ENCODE data around the gene REM2.
A peak's percentile ranks its signal among the peaks of the same experiment; 100 is the strongest.

The REM2 gene

GRCh38 chr14:22929104-22929960, 46.3 kb downstream of the REM2 start, which contains the start of gene PRMT5:
Gene PRMT5, minus strand, starts transcription at chr14:22929376. Its CDS starts 15 bp downstream, at chr14:22929361.
- peak; percentile 100 for DNase-seq (ENCODE audit: low read depth)

GRCh38 chr14:22929961-22930364, 46.9 kb downstream of the REM2 start:
- no peak for DNase-seq (ENCODE audit: low read depth)

- no peak for DNase-seq (ENCODE audit: low read depth)
Measured at GRCh38 chr14:22932146-22932545, 49.1 kb downstream of the REM2 start.

GRCh38 chr14:22935156-22935555, 52.1 kb downstream of the REM2 start:
- no peak for DNase-seq (ENCODE audit: low read depth)

Measured in EH (cell line).